HG02798 (cell line): ENCODE measurements around the gene FCRL1.
A peak's percentile ranks its signal among the peaks of the same experiment; 100 is the strongest.

Experiments
- ATAC-seq: cut with Tn5 transposase; IDR thresholded peaks from one replicate; pipeline ENCODE4 v1.9.1; 2021; ENCODE audit warnings: mild to moderate bottlenecking; ENCODE audit not compliant: unreplicated experiment, poor library complexity

The FCRL1 gene

GRCh38 chr1:157806431-157807149, 13.3 kb downstream of the FCRL1 start:
- ATAC-seq = peak; percentile 88

- no peak for ATAC-seq
Observed at GRCh38 chr1:157803851-157804250, 16.1 kb downstream of the FCRL1 start.

GRCh38 chr1:157799996-157800395, 19.9 kb downstream of the FCRL1 start:
- ATAC-seq = no peak

- ATAC-seq = no peak
Observed at GRCh38 chr1:157798211-157798610, 21.7 kb downstream of the FCRL1 start.

GRCh38 chr1:157785248-157785647, 34.7 kb downstream of the FCRL1 start:
- no peak for ATAC-seq

- ATAC-seq = no peak
Observed at GRCh38 chr1:157784801-157785200, 35.1 kb downstream of the FCRL1 start.

GRCh38 chr1:157782931-157783330, 37.0 kb downstream of the FCRL1 start:
- no peak for ATAC-seq

- peak; percentile 66 for ATAC-seq
Observed at GRCh38 chr1:157781048-157781447, 38.9 kb downstream of the FCRL1 start.

GRCh38 chr1:157776971-157777391, 42.9 kb downstream of the FCRL1 start, which contains the start of gene FCRL2:
TSS of gene FCRL2 (minus strand) at chr1:157777132. CDS start at chr1:157777073, 59 bp downstream.
- ATAC-seq = peak; percentile 50

- no peak for ATAC-seq
Observed at GRCh38 chr1:157775101-157775870, 44.6 kb downstream of the FCRL1 start.

- no peak for ATAC-seq
Observed at GRCh38 chr1:157774412-157774811, 45.5 kb downstream of the FCRL1 start.

- peak; percentile 58 for ATAC-seq
Observed at GRCh38 chr1:157773493-157774350, 46.2 kb downstream of the FCRL1 start.

GRCh38 chr1:157771661-157772425, 48.1 kb downstream of the FCRL1 start:
- ATAC-seq = no peak

GRCh38 chr1:157770442-157771043, 49.4 kb downstream of the FCRL1 start:
- ATAC-seq = no peak

GRCh38 chr1:157766792-157767191, 53.1 kb downstream of the FCRL1 start:
- no peak for ATAC-seq

- ATAC-seq = no peak
Observed at GRCh38 chr1:157758018-157758417, 61.9 kb downstream of the FCRL1 start.

GRCh38 chr1:157753611-157754010, 66.3 kb downstream of the FCRL1 start:
- ATAC-seq = no peak

GRCh38 chr1:157751283-157751682, 68.6 kb downstream of the FCRL1 start:
- ATAC-seq = no peak

GRCh38 chr1:157748262-157748817, 71.6 kb downstream of the FCRL1 start:
- no peak for ATAC-seq
